K562 (cell line): ENCODE data around the gene LRMDA. TPM values are rescaled to one million over a fixed set of nuclear protein-coding genes. Genes with fewer than 3 reads are reported as not detected.

Experiments
- ATAC-seq: fragments of 200-7000 bp; cut with Tn5 transposase; 3 replicates; pipeline ENCODE4 v1.9.1; 2020; ENCODE audit warnings: moderate library complexity
- BruUV-seq: library from RNA; stranded (reverse); fragments of 400-500 nt; replicated peaks from 2 replicates; lab custom pipeline; 2021; lab: Mats Ljungman, UMichigan
- CTCF ChIA-PET: fragments of 300-600 bp; formaldehyde crosslinking; extraction: SDS; loops from one replicate; lab custom pipeline; 2021; ENCODE audit warnings: low intra/inter-chr PET ratio; lab: Yijun Ruan, JAX
- POLR2A ChIA-PET: fragments of 300-600, 350-650 bp; sonication (Branson Sonifier 250); formaldehyde crosslinking; extraction: SDS; loops from one replicate; lab custom pipeline; 2021; ENCODE audit warnings: antibody characterized with exemption, inconsistent platforms; lab: Yijun Ruan, JAX
- DNase-seq, 4 experiments: peaks; one replicate each; pipeline versions ENCODE4 v3.0.0 to v3.0.0-alpha.2; 2011 to 2018; ENCODE audit warnings: low spot score in 3 of 4, mixed read lengths in 3 of 4; ENCODE audit errors: extremely low read depth in 1 of 4
- FAIRE-seq: peaks from 2 replicates; lab custom pipeline; 2011; peaks lifted over from hg19 to GRCh38; lab: Jason Lieb, UNC
- H2AFZ ChIP-seq: 2 replicates; pipeline ENCODE4 v1.6.0; 2011; ENCODE audit warnings: low read depth, low read length, control low read depth, inconsistent platforms
- H3K27ac ChIP-seq: fragments of 200-600 bp; 3 replicates; pipeline ENCODE4 v1.8.0; 2011; ENCODE audit warnings: low read depth, mild to moderate bottlenecking, control low read depth, inconsistent platforms, low read length, moderate library complexity, mixed read lengths; ENCODE audit errors: extremely low read depth
- H3K27me3 ChIP-seq, 2 experiments: fragments of 300-600 bp in 1 of 2; 2 replicates in 1 of 2; 3 replicates in 1 of 2; pipeline versions ENCODE4 v1.6.0 to v1.8.0; 2011; ENCODE audit warnings: inconsistent platforms in 2 of 2, low read length in 2 of 2, mild to moderate bottlenecking in 1 of 2, mixed read lengths in 1 of 2, moderate library complexity in 1 of 2; ENCODE audit not compliant: control insufficient read depth in 2 of 2, insufficient read depth in 2 of 2
- H3K36me3 ChIP-seq: fragments of 300-600 bp; 3 replicates; pipeline ENCODE4 v1.8.0; 2011; ENCODE audit warnings: mild to moderate bottlenecking, low read length, inconsistent platforms; ENCODE audit not compliant: control insufficient read depth, insufficient read depth
- H3K4me1 ChIP-seq, 2 experiments: fragments of 200-600 bp in 1 of 2; replicated peaks in 1 of 2; 2 replicates in 1 of 2; 3 replicates in 1 of 2; pipeline versions ENCODE4 v1.5.1 to v1.8.0; 2011; ENCODE audit warnings: inconsistent platforms in 2 of 2, low read length in 2 of 2, mild to moderate bottlenecking in 1 of 2, mixed read lengths in 1 of 2, moderate library complexity in 1 of 2; ENCODE audit not compliant: control insufficient read depth in 2 of 2, insufficient read depth in 2 of 2
- H3K4me2 ChIP-seq: 2 replicates; pipeline ENCODE4 v1.6.1; 2011; ENCODE audit warnings: low read length, control low read depth, inconsistent platforms, mixed read lengths; ENCODE audit not compliant: insufficient read depth
- H3K4me3 ChIP-seq: fragments of 200-600 bp; sonication (generic), shearing (Covaris generic); 2 replicates; pipeline ENCODE4 v1.5.1; 2016; ENCODE audit warnings: control low read depth, inconsistent platforms
- H3K79me2 ChIP-seq: fragments of 200-600 bp; 3 replicates; pipeline ENCODE4 v1.8.0; 2011; ENCODE audit warnings: low read length, inconsistent platforms; ENCODE audit not compliant: control insufficient read depth, insufficient read depth
- H3K9ac ChIP-seq, 2 experiments: 2 replicates each; pipeline versions ENCODE4 v1.6.0 to v1.6.1; 2011; ENCODE audit warnings: low read depth in 2 of 2, low read length in 2 of 2, control low read depth in 1 of 2, inconsistent platforms in 1 of 2, mild to moderate bottlenecking in 1 of 2, mixed read lengths in 1 of 2; ENCODE audit not compliant: insufficient read depth in 1 of 2
- H3K9me1 ChIP-seq: one replicate; pipeline ENCODE4 v1.6.0; 2011; ENCODE audit warnings: inconsistent platforms, mild to moderate bottlenecking, low read length, moderate library complexity; ENCODE audit not compliant: control insufficient read depth, insufficient read depth
- H3K9me3 ChIP-seq: replicated peaks from 2 replicates; pipeline ENCODE4 v1.5.1; 2011; ENCODE audit warnings: low read depth, low read length, inconsistent platforms; ENCODE audit not compliant: control insufficient read depth, insufficient read depth
- H4K20me1 ChIP-seq: replicated peaks from 2 replicates; pipeline ENCODE4 v1.6.1; 2011; ENCODE audit warnings: low read length, inconsistent platforms, mixed read lengths; ENCODE audit not compliant: control insufficient read depth, insufficient read depth
- BDP1 ChIP-seq: IDR thresholded peaks from 3 replicates; pipeline ENCODE4 v1.6.1; 2011; ENCODE audit not compliant: insufficient read length, insufficient read depth
- HNRNPK ChIP-seq: fragments of 200-400 bp; formaldehyde crosslinking; IDR thresholded peaks from one replicate; pipeline ENCODE4 v1.6.1; 2018; ENCODE audit warnings: mild to moderate bottlenecking, low read depth, low read length; ENCODE audit not compliant: poor library complexity, severe bottlenecking
- MED1 ChIP-seq: sonication (generic); formaldehyde crosslinking; IDR thresholded peaks from 2 replicates; pipeline ENCODE4 v1.8.1; 2023; ENCODE audit warnings: missing genetic modification reagents, borderline replicate concordance
- POLR2B ChIP-seq: fragments of 450-650 bp; IDR thresholded peaks from 2 replicates; pipeline ENCODE4 v1.6.1; 2018; ENCODE audit warnings: low read depth; ENCODE audit not compliant: partially characterized antibody
- RAD51 ChIP-seq: fragments of 450-650 bp; IDR thresholded peaks from 2 replicates; pipeline ENCODE4 v1.7.1; 2016; ENCODE audit warnings: low read depth, mild to moderate bottlenecking, borderline replicate concordance
- SAP30 ChIP-seq: fragments of 200-600 bp; sonication (generic); IDR thresholded peaks from 2 replicates; pipeline ENCODE4 v1.6.1; 2012; ENCODE audit warnings: borderline replicate concordance, low read depth, mild to moderate bottlenecking, moderate library complexity, low read length, control low read depth, inconsistent platforms; ENCODE audit not compliant: insufficient read depth, poor library complexity, severe bottlenecking
- SMAD2 ChIP-seq: fragments of 150-350 bp; IDR thresholded peaks from 2 replicates; pipeline ENCODE4 v1.6.1; 2014; ENCODE audit warnings: low read depth, mild to moderate bottlenecking, low read length
- TCF7L2 ChIP-seq: fragments of 150-350 bp; IDR thresholded peaks from 2 replicates; pipeline ENCODE4 v1.6.1; 2016; ENCODE audit warnings: low read depth, mild to moderate bottlenecking, low read length, moderate library complexity
- ZNF121 ChIP-seq: sonication (generic); formaldehyde crosslinking; conservative IDR thresholded peaks from 2 replicates; pipeline ENCODE4 v1.8.0; 2022; ENCODE audit warnings: missing genetic modification reagents
- ZNF165 ChIP-seq: fragments of 250-450 bp; sonication (Bioruptor Pico); IDR thresholded peaks from 2 replicates; pipeline ENCODE4 v1.4.0; 2020; ENCODE audit warnings: borderline replicate concordance
- ZNF197 ChIP-seq: fragments of 200-800 bp; sonication (Bioruptor generic); IDR thresholded peaks from 2 replicates; pipeline ENCODE4 v1.6.1; 2016; ENCODE audit warnings: low read depth, missing genetic modification characterization, missing compliant biosample characterization
- ZNF263 ChIP-seq: sonication (generic); formaldehyde crosslinking; IDR thresholded peaks from 2 replicates; pipeline ENCODE4 v1.8.0; 2022; ENCODE audit warnings: mild to moderate bottlenecking, missing genetic modification reagents, borderline replicate concordance
- ZNF282 ChIP-seq: sonication (generic); formaldehyde crosslinking; IDR thresholded peaks from 2 replicates; pipeline ENCODE4 v1.8.1; 2023; ENCODE audit warnings: missing genetic modification reagents
- ZNF408 ChIP-seq: fragments of 250-450 bp; sonication (Bioruptor Pico); IDR thresholded peaks from 2 replicates; pipeline ENCODE4 v1.4.0; 2020; ENCODE audit warnings: low read depth, mild to moderate bottlenecking, moderate library complexity
- ZNF512 ChIP-seq: IDR thresholded peaks from 2 replicates; pipeline ENCODE4 v1.6.1; 2016; ENCODE audit warnings: missing genetic modification characterization, missing compliant biosample characterization
- ZNF707 ChIP-seq: fragments of 250-450 bp; sonication (Bioruptor Pico); conservative IDR thresholded peaks from 2 replicates; pipeline ENCODE4 v1.8.0; 2022; ENCODE audit warnings: inconsistent platforms, mild to moderate bottlenecking, moderate library complexity
- WGBS: fragments of 100-300 bp; shearing (Covaris generic); methylation state at CpG from one replicate; pipeline ENCODE4 v1.1.6; 2016; ENCODE audit warnings: low coverage, mixed read lengths; ENCODE audit not compliant: insufficient coverage; ENCODE audit errors: missing lambda C conversion rate; 5-methylcytosine and 5-hydroxymethylcytosine counted together
- in situ Hi-C: fragments of 300-500 bp; cut with MboI; formaldehyde crosslinking; loops from 4 replicates; pipeline ENCODE4 v1.15.0; 2018; ENCODE audit warnings: inconsistent platforms, mixed read lengths
- intact Hi-C: fragments of 100-400 bp; cut with micrococcal nuclease; formaldehyde crosslinking; loops from 2 replicates; pipeline ENCODE4 v1.14.2; 2022
- polyA plus RNA-seq, 8 experiments: library from polyadenylated mRNA; depleted of rRNA in 4 of 8; stranded (reverse) in 5 of 8; unstranded in 3 of 8; fragments of >200 nt; fragmentation: Nextera tagmentation in 2 of 8; fragmentation: Illumina TruSeq in 1 of 8; extraction: Ambion mirVana in 2 of 8; extraction: Trizol in 1 of 8; gene quantifications; 2 replicates each; pipeline versions ENCODE4 v1.2.1 to v1.2.3, GENCODE V29; 2011 to 2014; ENCODE audit warnings: inconsistent platforms in 1 of 8, missing spikeins in 1 of 8
- total RNA-seq, 7 experiments: library from RNA; depleted of rRNA in 6 of 7; stranded (reverse); fragments of >200 nt in 6 of 7; fragmentation: Illumina TruSeq in 2 of 7; extraction: Trizol in 2 of 7; gene quantifications; 2 replicates each; pipeline versions ENCODE4 v1.2.1 to v1.2.3, GENCODE V29; 2011 to 2021; ENCODE audit warnings: low replicate concordance in 1 of 7
- TF ChIP-seq, protein P1 (sequence below): fragments of 450-650 bp; IDR thresholded peaks from 2 replicates; pipeline ENCODE4 v1.6.1; 2016

Gene LRMDA
- total and polyA plus RNA-seq, 9 of the 15 experiments (the other 6 are each of a cell fraction or from before 2014, with no cell fraction given): 0.25 TPM; not detected in 8

DNA sequence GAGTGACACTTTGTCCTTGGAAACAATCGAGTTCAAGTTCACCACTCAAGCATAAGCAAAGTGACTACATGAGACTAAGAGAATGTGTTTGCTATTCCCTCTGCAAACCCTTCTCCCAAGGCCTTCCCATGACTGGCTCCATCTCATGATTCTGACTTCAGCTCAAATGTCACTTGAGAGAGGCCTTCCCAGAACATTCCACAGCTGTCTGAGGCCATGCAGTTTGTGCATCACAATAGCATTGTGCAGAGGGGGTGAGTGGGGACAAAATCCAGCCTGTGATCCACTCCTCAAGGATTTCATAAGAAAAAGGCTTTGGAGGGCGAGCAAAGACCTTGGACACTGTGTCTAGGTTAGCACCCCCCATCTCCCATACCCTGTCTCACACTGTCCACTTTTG is 6.9 kb upstream of the LRMDA start:
- POLR2A ChIA-PET: no interaction called here
- 0% methylated on average over 2 of the region's 2 CpGs for WGBS
- intact Hi-C loops: no loop called here

GRCh38 chr10:75425291-75426079 is 5.9 kb upstream of the LRMDA start:
- no peaks in the 10 kb centered on the region for H4K20me1 ChIP-seq
- peaks cover under 1 to 29% of the 10 kb centered on the region in 2 experiments; a peak in 4 of 5 replicates for H3K27me3 ChIP-seq
- ChIA-PET CTCF (no interaction called here), POLR2A (no interaction called here)
- no peak overlapping the region for H3K27ac ChIP-seq
- H3K4me2 ChIP-seq: no peak overlapping the region
- intact Hi-C loops (no loop called here), in situ Hi-C loops (no loop called here)
- ATAC-seq: no peak
- H2AFZ ChIP-seq: no peak overlapping the region
- no peaks in the 10 kb centered on the region for H3K79me2 ChIP-seq
- H3K36me3 ChIP-seq: no peaks in the 10 kb centered on the region
- no peaks in the 10 kb centered on the region for H3K9me3 ChIP-seq
- 1% methylated on average over 6 of the region's 6 CpGs for WGBS
- no peak overlapping the region for H3K4me3 ChIP-seq
- peaks cover 2 to 6% of the 10 kb centered on the region in 2 experiments; a peak in 3 of 5 replicates for H3K4me1 ChIP-seq
- FAIRE-seq: no peak
- H3K9ac ChIP-seq: no peak overlapping the region
- no peak for DNase-seq
- no peaks in the 10 kb centered on the region for H3K9me1 ChIP-seq
- no TSS peak for BruUV-seq
- no peak for TF ChIP-seq SAP30
- no peak for TF ChIP-seq TCF7L2
- TF ChIP-seq, protein P1, sequence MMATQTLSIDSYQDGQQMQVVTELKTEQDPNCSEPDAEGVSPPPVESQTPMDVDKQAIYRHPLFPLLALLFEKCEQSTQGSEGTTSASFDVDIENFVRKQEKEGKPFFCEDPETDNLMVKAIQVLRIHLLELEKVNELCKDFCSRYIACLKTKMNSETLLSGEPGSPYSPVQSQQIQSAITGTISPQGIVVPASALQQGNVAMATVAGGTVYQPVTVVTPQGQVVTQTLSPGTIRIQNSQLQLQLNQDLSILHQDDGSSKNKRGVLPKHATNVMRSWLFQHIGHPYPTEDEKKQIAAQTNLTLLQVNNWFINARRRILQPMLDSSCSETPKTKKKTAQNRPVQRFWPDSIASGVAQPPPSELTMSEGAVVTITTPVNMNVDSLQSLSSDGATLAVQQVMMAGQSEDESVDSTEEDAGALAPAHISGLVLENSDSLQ: no peak
- no peak for TF ChIP-seq HNRNPK
- TF ChIP-seq POLR2B: no peak
- no peak for TF ChIP-seq ZNF512
- TF ChIP-seq ZNF197 (CRISPR knock-in tag): no peak

More for the DNA sequence above, 6.9 kb upstream of the LRMDA start:
- Histone ChIP-seq H3K9me3 (no peaks in the 10 kb centered on the region), H3K27ac (no peak overlapping the region), H3K9me1 (no peaks in the 10 kb centered on the region), H3K79me2 (no peaks in the 10 kb centered on the region), H3K4me2 (no peak overlapping the region), H3K36me3 (no peaks in the 10 kb centered on the region), H3K4me3 (no peak overlapping the region), H3K9ac (no peak overlapping the region), H2AFZ (no peak overlapping the region), H4K20me1 (no peaks in the 10 kb centered on the region), H3K4me1 (no peaks in the 10 kb centered on the region), H3K27me3 (peaks cover 3 to 23% of the 10 kb centered on the region in 2 experiments; a peak in 3 of 5 replicates)
- ATAC-seq (no peak), DNase-seq (no peak), FAIRE-seq (no peak)
- TF ChIP-seq ZNF121 (CRISPR knock-in tag) (no peak), MED1 (no peak), ZNF165 (CRISPR knock-in tag) (no peak), ZNF408 (CRISPR knock-in tag) (no peak), BDP1 (no peak), SMAD2 (no peak), ZNF707 (CRISPR knock-in tag) (no peak), RAD51 (no peak), ZNF282 (no peak), ZNF263 (CRISPR knock-in tag) (no peak)
- in situ Hi-C loops: no loop called here
- CTCF ChIA-PET: no interaction called here
- no TSS peak for BruUV-seq
